OCI-LY3 (cell line): ENCODE results near the gene GCSAM.

Experiments
- CTCF ChIP-seq: fragments of 200-600, 300-600 bp; sonication (generic); IDR thresholded peaks from 2 replicates; pipeline ENCODE4 v1.5.1; 2014; ENCODE audit warnings: antibody characterized with exemption, low read length, low read depth
- EZH2phosphoT487 ChIP-seq: fragments of 200-600 bp; shearing (Covaris generic); IDR thresholded peaks from 2 replicates; pipeline ENCODE4 v1.6.1; 2018; ENCODE audit warnings: antibody characterized with exemption, mixed run types, low read depth

GRCh38 chr3:112101916-112102315 is 31.1 kb downstream of the GCSAM start:
- TF ChIP-seq CTCF = no peak
- no peak for TF ChIP-seq EZH2phosphoT487
